Natural killer cell treated with Interleukin-12 subunit alpha and Interleukin-12 subunit beta and Interleukin-15 and Interleukin-18, amount 100 ng/mL, for 72 hours (primary cell): ENCODE data around the gene CAMK1D. TPM values are rescaled to one million over a fixed set of nuclear protein-coding genes. Genes with fewer than 3 reads are reported as not detected.
A peak's percentile ranks its signal among the peaks of the same experiment; 100 is the strongest.

Source experiments
- ATAC-seq, 2 donors: fragments of 150-1000 bp; cut with Tn5 transposase in 1 of 2; sonication (Bioruptor Pico), chemical (Tn5 transposase) in 1 of 2; 2 replicates each; pipeline ENCODE4 v1.10.0; 2021
- DNase-seq: peaks from one replicate; pipeline ENCODE4 v3.0.0; 2022; ENCODE audit warnings: low spot score
- H3K27ac Mint-ChIP-seq, 2 donors: 1 replicate in 1 of 2; 2 replicates in 1 of 2; pipeline ENCODE4 v1.8.0; 2022; ENCODE audit warnings: mixed read lengths in 2 of 2, mild to moderate bottlenecking in 1 of 2, moderate library complexity in 1 of 2
- H3K27me3 Mint-ChIP-seq, 2 donors: 1 replicate in 1 of 2; 2 replicates in 1 of 2; pipeline ENCODE4 v1.8.0; 2022; ENCODE audit warnings: mixed read lengths in 2 of 2
- H3K36me3 Mint-ChIP-seq: one replicate; pipeline ENCODE4 v1.8.0; 2022; ENCODE audit warnings: mixed read lengths
- H3K4me1 Mint-ChIP-seq, 2 donors: 1 replicate in 1 of 2; 2 replicates in 1 of 2; pipeline ENCODE4 v1.8.0; 2022; ENCODE audit warnings: low read depth in 2 of 2, mixed read lengths in 2 of 2, mild to moderate bottlenecking in 1 of 2
- H3K4me3 Mint-ChIP-seq: one replicate; pipeline ENCODE4 v1.8.0; 2022; ENCODE audit warnings: mixed read lengths
- H3K9me3 Mint-ChIP-seq: 2 replicates; pipeline ENCODE4 v1.8.0; 2022; ENCODE audit warnings: mixed read lengths
- total RNA-seq, 2 donors: library from RNA; stranded (reverse); gene quantifications; one replicate each; pipeline ENCODE4 v1.2.3, GENCODE V29; 2022

The CAMK1D gene
- total RNA-seq, 2 donors from 2014 or later, result 16.3 to 36.9 TPM

- Mint-ChIP-seq H3K27me3 (no peaks in the 10 kb centered on the region), H3K4me1 (peaks cover 25 to 35% of the 10 kb centered on the region in 2 donors), H3K9me3 (peaks cover 3% of the 10 kb centered on the region)
Measured at GRCh38 chr10:12471135-12471534, 121.8 kb downstream of the CAMK1D start.

GRCh38 chr10:12473491-12473890, 124.1 kb downstream of the CAMK1D start:
- no peak for ATAC-seq
- H3K9me3 Mint-ChIP-seq, result peaks cover 3% of the 10 kb centered on the region
- H3K4me1 Mint-ChIP-seq, result peaks cover 21 to 38% of the 10 kb centered on the region in 2 donors
- H3K36me3 Mint-ChIP-seq, result no peaks in the 10 kb centered on the region
- H3K27me3 Mint-ChIP-seq, result no peaks in the 10 kb centered on the region
- peak overlapping the region in 1 of 2 donors; percentile 78 for H3K27ac Mint-ChIP-seq
- DNase-seq, result no peak
- no peak overlapping the region for H3K4me3 Mint-ChIP-seq

More at GRCh38 chr10:12471135-12471534, 121.8 kb downstream of the CAMK1D start:
- Mint-ChIP-seq H3K27ac (no peak overlapping the region), H3K4me3 (no peak overlapping the region), H3K36me3 (no peaks in the 10 kb centered on the region)
- ATAC-seq (no peak), DNase-seq (no peak)

- H3K4me3 Mint-ChIP-seq, result no peak overlapping the region
- no peak for DNase-seq
- peaks cover 3% of the 10 kb centered on the region for H3K9me3 Mint-ChIP-seq
- no peaks in the 10 kb centered on the region for H3K36me3 Mint-ChIP-seq
- H3K4me1 Mint-ChIP-seq, result peaks cover 22 to 43% of the 10 kb centered on the region in 2 donors
- H3K27me3 Mint-ChIP-seq, result no peaks in the 10 kb centered on the region
- no peak overlapping the region for H3K27ac Mint-ChIP-seq
- ATAC-seq, result no peak
Measured at GRCh38 chr10:12474727-12475412, 125.5 kb downstream of the CAMK1D start.

GRCh38 chr10:12476656-12477055, 127.3 kb downstream of the CAMK1D start:
- peak overlapping the region in 1 of 2 donors; percentile 57 for H3K27ac Mint-ChIP-seq
- no peaks in the 10 kb centered on the region for H3K36me3 Mint-ChIP-seq
- H3K4me1 Mint-ChIP-seq, result peaks cover 25 to 44% of the 10 kb centered on the region in 2 donors
- no peaks in the 10 kb centered on the region for H3K27me3 Mint-ChIP-seq
- ATAC-seq (no peak), DNase-seq (no peak)
- H3K9me3 Mint-ChIP-seq, result peaks cover 6% of the 10 kb centered on the region
- H3K4me3 Mint-ChIP-seq, result no peak overlapping the region

GRCh38 chr10:12479437-12479844, 130.1 kb downstream of the CAMK1D start:
- ATAC-seq, result no peak
- peaks cover 15 to 33% of the 10 kb centered on the region in 2 donors for H3K4me1 Mint-ChIP-seq
- no peak for DNase-seq
- no peaks in the 10 kb centered on the region for H3K27me3 Mint-ChIP-seq
- H3K9me3 Mint-ChIP-seq, result peaks cover 6% of the 10 kb centered on the region
- H3K36me3 Mint-ChIP-seq, result no peaks in the 10 kb centered on the region
- H3K27ac Mint-ChIP-seq, result no peak overlapping the region
- H3K4me3 Mint-ChIP-seq, result no peak overlapping the region

GRCh38 chr10:12479924-12480323, 130.6 kb downstream of the CAMK1D start:
- DNase-seq (no peak), ATAC-seq (no peak)
- H3K9me3 Mint-ChIP-seq, result peaks cover 6% of the 10 kb centered on the region
- no peaks in the 10 kb centered on the region for H3K36me3 Mint-ChIP-seq
- peaks cover 17 to 33% of the 10 kb centered on the region in 2 donors for H3K4me1 Mint-ChIP-seq
- H3K4me3 Mint-ChIP-seq, result no peak overlapping the region
- H3K27ac Mint-ChIP-seq, result no peak overlapping the region
- H3K27me3 Mint-ChIP-seq, result no peaks in the 10 kb centered on the region

- H3K4me3 Mint-ChIP-seq, result no peak overlapping the region
- peaks cover 19 to 33% of the 10 kb centered on the region in 2 donors for H3K4me1 Mint-ChIP-seq
- H3K27me3 Mint-ChIP-seq, result no peaks in the 10 kb centered on the region
Measured at GRCh38 chr10:12480440-12480839, 131.1 kb downstream of the CAMK1D start.

GRCh38 chr10:12481924-12482323, 132.6 kb downstream of the CAMK1D start:
- Mint-ChIP-seq H3K4me3 (no peak overlapping the region), H3K27ac (no peak overlapping the region), H3K4me1 (peaks cover 18 to 29% of the 10 kb centered on the region in 2 donors), H3K36me3 (no peaks in the 10 kb centered on the region), H3K27me3 (no peaks in the 10 kb centered on the region), H3K9me3 (peaks cover 3% of the 10 kb centered on the region)
- DNase-seq (no peak), ATAC-seq (no peak)

More at GRCh38 chr10:12480440-12480839, 131.1 kb downstream of the CAMK1D start:
- Mint-ChIP-seq H3K27ac (no peak overlapping the region), H3K36me3 (no peaks in the 10 kb centered on the region), H3K9me3 (peaks cover 6% of the 10 kb centered on the region)
- DNase-seq (no peak), ATAC-seq (no peak)

GRCh38 chr10:12482587-12482986, 133.2 kb downstream of the CAMK1D start:
- Mint-ChIP-seq H3K27ac (no peak overlapping the region), H3K27me3 (no peaks in the 10 kb centered on the region), H3K36me3 (no peaks in the 10 kb centered on the region), H3K9me3 (peaks cover 3% of the 10 kb centered on the region), H3K4me1 (peaks cover 18 to 28% of the 10 kb centered on the region in 2 donors), H3K4me3 (no peak overlapping the region)
- no peak for DNase-seq
- no peak for ATAC-seq

GRCh38 chr10:12484002-12484918, 134.9 kb downstream of the CAMK1D start:
- Mint-ChIP-seq H3K4me3 (no peak overlapping the region), H3K36me3 (no peaks in the 10 kb centered on the region), H3K27ac (peak overlapping the region in 1 of 2 donors; percentile 78), H3K27me3 (no peaks in the 10 kb centered on the region), H3K4me1 (peaks cover 18 to 26% of the 10 kb centered on the region in 2 donors), H3K9me3 (peaks cover 3% of the 10 kb centered on the region)
- DNase-seq (no peak), ATAC-seq (no peak)

- peaks cover 14 to 30% of the 10 kb centered on the region in 2 donors for H3K4me1 Mint-ChIP-seq
- no peak overlapping the region for H3K4me3 Mint-ChIP-seq
- H3K27ac Mint-ChIP-seq, result peak overlapping the region in 1 of 2 donors; percentile 78
- no peak for DNase-seq
- H3K9me3 Mint-ChIP-seq, result peaks cover 3% of the 10 kb centered on the region
- no peaks in the 10 kb centered on the region for H3K36me3 Mint-ChIP-seq
- no peak for ATAC-seq
- H3K27me3 Mint-ChIP-seq, result no peaks in the 10 kb centered on the region
Measured at GRCh38 chr10:12484941-12485805, 135.8 kb downstream of the CAMK1D start.

- H3K4me3 Mint-ChIP-seq, result no peak overlapping the region
- H3K4me1 Mint-ChIP-seq, result peaks cover 8 to 24% of the 10 kb centered on the region in 2 donors
- DNase-seq (no peak), ATAC-seq (no peak)
- no peaks in the 10 kb centered on the region for H3K27me3 Mint-ChIP-seq
- H3K9me3 Mint-ChIP-seq, result no peaks in the 10 kb centered on the region
- no peaks in the 10 kb centered on the region for H3K36me3 Mint-ChIP-seq
- no peak overlapping the region for H3K27ac Mint-ChIP-seq
Measured at GRCh38 chr10:12487366-12487765, 138.0 kb downstream of the CAMK1D start.

GRCh38 chr10:12488626-12489025, 139.3 kb downstream of the CAMK1D start:
- Mint-ChIP-seq H3K4me3 (no peak overlapping the region), H3K4me1 (peaks cover 8 to 31% of the 10 kb centered on the region in 2 donors), H3K27me3 (no peaks in the 10 kb centered on the region), H3K27ac (no peak overlapping the region), H3K36me3 (no peaks in the 10 kb centered on the region), H3K9me3 (no peaks in the 10 kb centered on the region)
- no peak for ATAC-seq
- no peak for DNase-seq
